Endothelial cell of umbilical vein (primary cell): Measurements from ENCODE around the gene GRAMD2B. TPM values are rescaled to one million over a fixed set of nuclear protein-coding genes. Genes with fewer than 3 reads are reported as not detected.

Experiments
- BruUV-seq: library from RNA; stranded (reverse); fragments of 400-500 nt; replicated peaks from 2 replicates; lab custom pipeline; 2021; lab: Mats Ljungman, UMichigan
- CTCF ChIA-PET: fragments of 300-600, 350-600 bp; sonication (Branson Sonifier 250); formaldehyde crosslinking; loops from one replicate; lab custom pipeline; 2021; ENCODE audit warnings: antibody characterized with exemption, inconsistent platforms; lab: Charles Lee
- POLR2A ChIA-PET: fragments of 300-600, 350-600 bp; sonication (Branson Sonifier 250); formaldehyde crosslinking; loops from one replicate; lab custom pipeline; 2021; ENCODE audit warnings: antibody characterized with exemption, inconsistent platforms; lab: Charles Lee
- DNase-seq: peaks from one replicate; pipeline ENCODE4 v3.0.0-alpha.2; 2011; ENCODE audit warnings: low read depth, low spot score
- FAIRE-seq: peaks from 2 replicates; lab custom pipeline; 2011; peaks lifted over from hg19 to GRCh38; lab: Jason Lieb, UNC
- H2AFZ ChIP-seq: 2 replicates; pipeline ENCODE4 v1.6.0; 2012; ENCODE audit warnings: low read depth, low read length, control low read depth, inconsistent platforms
- H3K27ac ChIP-seq: 2 replicates; pipeline ENCODE4 v1.5.1; 2011; ENCODE audit warnings: low read depth, mild to moderate bottlenecking, control low read depth, low read length, moderate library complexity; ENCODE audit not compliant: insufficient read depth
- H3K27me3 ChIP-seq, 2 experiments: 2 replicates each; pipeline versions ENCODE4 v1.6.0 to v1.6.1; 2011; ENCODE audit warnings: low read length in 2 of 2, mixed read lengths in 1 of 2; ENCODE audit not compliant: control insufficient read depth in 2 of 2, insufficient read depth in 2 of 2
- H3K36me3 ChIP-seq, 2 experiments: 2 replicates in 1 of 2; 3 replicates in 1 of 2; pipeline ENCODE4 v1.5.1; 2011; ENCODE audit warnings: low read length in 2 of 2, mild to moderate bottlenecking in 1 of 2, moderate library complexity in 1 of 2; ENCODE audit not compliant: control insufficient read depth in 2 of 2, insufficient read depth in 2 of 2; ENCODE audit errors: extremely low read depth in 1 of 2
- H3K4me1 ChIP-seq: 3 replicates; pipeline ENCODE4 v1.5.1; 2011; ENCODE audit warnings: mild to moderate bottlenecking, low read length; ENCODE audit not compliant: control insufficient read depth, insufficient read depth; ENCODE audit errors: extremely low read depth
- H3K4me2 ChIP-seq: 2 replicates; pipeline ENCODE4 v1.6.1; 2011; ENCODE audit warnings: low read length, control low read depth, mixed read lengths; ENCODE audit not compliant: insufficient read depth
- H3K4me3 ChIP-seq, 3 experiments: fragments of 200-600 bp in 1 of 3; sonication (generic), shearing (Covaris generic) in 1 of 3; replicated peaks in 1 of 3; 2 replicates each; pipeline ENCODE4 v1.5.1; 2011 to 2016; ENCODE audit warnings: control low read depth in 3 of 3, low read length in 3 of 3, mild to moderate bottlenecking in 2 of 3, inconsistent platforms in 1 of 3, low read depth in 1 of 3, moderate library complexity in 1 of 3; ENCODE audit not compliant: insufficient read depth in 1 of 3
- H3K79me2 ChIP-seq: 2 replicates; pipeline ENCODE4 v1.6.0; 2012; ENCODE audit warnings: low read length, inconsistent platforms; ENCODE audit not compliant: control insufficient read depth, insufficient read depth
- H3K9ac ChIP-seq: replicated peaks from 2 replicates; pipeline ENCODE3; 2011; ENCODE audit warnings: low read length, control low read depth; ENCODE audit not compliant: insufficient read depth; ENCODE audit errors: extremely low read depth
- H3K9me1 ChIP-seq: replicated peaks from 3 replicates; pipeline ENCODE4 v1.6.0; 2011; ENCODE audit warnings: mild to moderate bottlenecking, low read length; ENCODE audit not compliant: control insufficient read depth, insufficient read depth; ENCODE audit errors: extremely low read depth
- H3K9me3 ChIP-seq: replicated peaks from 2 replicates; pipeline ENCODE4 v1.5.1; 2012; ENCODE audit warnings: low read length, inconsistent platforms; ENCODE audit not compliant: control insufficient read depth, insufficient read depth
- H4K20me1 ChIP-seq: replicated peaks from 2 replicates; pipeline ENCODE3; 2011; ENCODE audit warnings: mild to moderate bottlenecking, low read length; ENCODE audit not compliant: control insufficient read depth, insufficient read depth; ENCODE audit errors: extremely low read depth
- CTCF ChIP-seq, 2 donors: IDR thresholded peaks; 1 replicate in 1 of 2; 2 replicates in 1 of 2; pipeline ENCODE4 v1.5.1; 2011; ENCODE audit warnings: low read length in 2 of 2, mild to moderate bottlenecking in 2 of 2, moderate library complexity in 2 of 2, control low read depth in 1 of 2, inconsistent platforms in 1 of 2, low read depth in 1 of 2; ENCODE audit not compliant: insufficient read depth in 1 of 2; ENCODE audit errors: extremely low read depth in 1 of 2
- EZH2 ChIP-seq: IDR thresholded peaks from 2 replicates; pipeline ENCODE4 v1.6.1; 2012; ENCODE audit warnings: borderline replicate concordance, low read depth, mild to moderate bottlenecking, moderate library complexity, low read length, inconsistent platforms; ENCODE audit not compliant: severe bottlenecking
- FOS ChIP-seq: IDR thresholded peaks from 2 replicates; pipeline ENCODE4 v1.6.1; 2011; ENCODE audit warnings: mild to moderate bottlenecking, low read length, moderate library complexity, borderline replicate concordance; ENCODE audit not compliant: insufficient read depth
- GATA2 ChIP-seq: IDR thresholded peaks from 2 replicates; pipeline ENCODE4 v1.7.0; 2011; ENCODE audit warnings: low read depth, mild to moderate bottlenecking, moderate library complexity, mixed read lengths, low read length; ENCODE audit not compliant: insufficient read length, insufficient read depth
- JUN ChIP-seq: IDR thresholded peaks from 2 replicates; pipeline ENCODE4 v1.6.1; 2011; ENCODE audit warnings: borderline replicate concordance, low read depth; ENCODE audit not compliant: insufficient read length, insufficient read depth
- MAX ChIP-seq: IDR thresholded peaks from 2 replicates; pipeline ENCODE4 v1.6.1; 2011; ENCODE audit not compliant: insufficient read depth, insufficient read length
- MYC ChIP-seq: IDR thresholded peaks from one replicate; pipeline ENCODE4 v1.6.1; 2011; ENCODE audit warnings: mild to moderate bottlenecking, low read depth, low read length
- POLR2A ChIP-seq: IDR thresholded peaks from 2 replicates; pipeline ENCODE4 v1.6.1; 2012; ENCODE audit warnings: low read depth, mild to moderate bottlenecking, control low read depth, low read length
- POLR2AphosphoS5 ChIP-seq: IDR thresholded peaks from 2 replicates; pipeline ENCODE4 v1.6.1; 2012; ENCODE audit warnings: low read depth, mild to moderate bottlenecking, control low read depth, low read length, moderate library complexity; ENCODE audit not compliant: insufficient read depth
- dilution Hi-C: fragments of 300-500 bp; cut with MboI; formaldehyde crosslinking; loops from one replicate; pipeline ENCODE4 v1.15.0; 2019; ENCODE audit warnings: low sequenced_read_pairs; ENCODE audit not compliant: extremely low pct_ligation_motif_present
- intact Hi-C: fragments of 100-400 bp; cut with micrococcal nuclease; formaldehyde crosslinking; loops from one replicate; pipeline ENCODE4 v1.10.0; 2022
- polyA plus RNA-seq, 4 experiments: library from polyadenylated mRNA; depleted of rRNA in 3 of 4; stranded (reverse) in 3 of 4; unstranded in 1 of 4; fragments of >200 nt; gene quantifications; 2 replicates each; pipeline versions ENCODE4 v1.2.1 to v1.2.3, GENCODE V29; 2011 to 2012; ENCODE audit warnings: missing spikeins in 1 of 4
- total RNA-seq: library from RNA; stranded (reverse); gene quantifications from 2 replicates; pipeline ENCODE4 v1.2.3, GENCODE V29; 2021

Gene GRAMD2B
- total and polyA plus RNA-seq, 2 donors (not counting 3 experiments of a cell fraction or from before 2014, with no cell fraction given), result 2.0 to 5.5 TPM

GRCh38 chr5:126403876-126404275 lies 19.3 kb upstream of the GRAMD2B start:
- Histone ChIP-seq H3K79me2 (no peaks in the 10 kb centered on the region), H3K4me3 (no peak overlapping the region), H4K20me1 (no peaks in the 10 kb centered on the region), H3K9me1 (no peaks in the 10 kb centered on the region), H3K4me1 (no peaks in the 10 kb centered on the region), H3K27me3 (peaks cover 0 to 3% of the 10 kb centered on the region in 2 experiments), H3K36me3 (no peaks in the 10 kb centered on the region), H3K9me3 (no peaks in the 10 kb centered on the region), H2AFZ (no peak overlapping the region), H3K27ac (no peak overlapping the region), H3K9ac (no peak overlapping the region), H3K4me2 (no peak overlapping the region)
- peak; percentile 32 for DNase-seq
- dilution Hi-C loops, result no loop called here
- ChIA-PET CTCF (interaction anchor here (1.1 kb wide), 1 partner anchor 50 kb away, joined by 3 read pairs; no protein-coding TSS in a partner anchor), POLR2A (no interaction called here)
- TF ChIP-seq POLR2A (no peak), POLR2AphosphoS5 (no peak), GATA2 (no peak), MYC (no peak), MAX (no peak), EZH2 (no peak), FOS (no peak), JUN (no peak), CTCF (IDR thresholded peaks at IDR 0.05; ENCODE audit: extremely low read depth in 1 of 2, insufficient read depth in 1 of 2, low read depth in 1 of 2, low read length in 2 of 2) (no peak)
- no peak for FAIRE-seq
- intact Hi-C loops, result no loop called here
- BruUV-seq, result no TSS peak
